GM18873 (cell line): ENCODE results near the gene TTC7B.

Experiments
- ATAC-seq: cut with Tn5 transposase; IDR thresholded peaks from one replicate; pipeline ENCODE4 v1.9.1; 2021; ENCODE audit warnings: mild to moderate bottlenecking, moderate library complexity, moderate number of reproducible peaks; ENCODE audit not compliant: unreplicated experiment, low FRiP score

Gene TTC7B

DNA sequence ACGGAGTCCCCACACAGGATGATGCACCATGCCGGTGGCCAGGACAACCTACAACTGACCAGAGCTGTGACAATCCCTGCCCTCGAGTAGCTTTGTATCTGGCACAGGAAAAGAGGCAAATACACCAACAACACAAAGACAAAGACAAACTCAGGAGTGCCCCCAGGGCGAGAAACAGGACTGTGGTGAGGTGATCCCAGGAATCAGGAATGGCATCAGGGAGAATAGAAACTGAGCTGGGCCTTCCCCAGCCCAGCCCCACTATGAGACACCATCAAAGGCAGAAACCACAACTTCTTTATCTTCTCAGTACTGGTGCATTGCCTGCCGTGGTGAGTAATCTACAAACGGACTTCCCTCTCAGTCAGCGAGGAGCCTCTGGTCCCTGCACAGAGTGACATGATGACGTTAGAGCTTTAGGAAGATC lies 157.7 kb downstream of the TTC7B start:
- no peak for ATAC-seq

DNA sequence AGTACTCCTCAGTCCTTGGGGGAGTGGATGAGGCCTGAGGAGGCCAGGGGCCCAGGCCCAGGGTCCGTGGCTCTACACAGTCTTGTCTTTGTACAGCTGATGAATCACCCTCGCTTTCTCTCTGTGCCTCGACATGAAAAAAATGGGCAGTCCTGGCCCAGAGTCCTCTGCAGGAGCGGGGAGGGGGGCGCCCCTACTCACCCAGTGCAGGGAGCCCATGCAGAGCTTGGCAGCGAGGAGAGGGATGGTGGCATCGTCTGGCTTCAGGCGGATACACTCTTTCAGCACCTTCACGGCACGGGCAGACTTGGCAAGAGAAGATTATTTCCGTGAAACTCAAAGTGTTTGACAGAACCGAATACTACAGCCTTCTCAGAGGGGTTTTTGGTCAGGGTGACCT lies 159.3 kb downstream of the TTC7B start:
- ATAC-seq, result no peak

DNA sequence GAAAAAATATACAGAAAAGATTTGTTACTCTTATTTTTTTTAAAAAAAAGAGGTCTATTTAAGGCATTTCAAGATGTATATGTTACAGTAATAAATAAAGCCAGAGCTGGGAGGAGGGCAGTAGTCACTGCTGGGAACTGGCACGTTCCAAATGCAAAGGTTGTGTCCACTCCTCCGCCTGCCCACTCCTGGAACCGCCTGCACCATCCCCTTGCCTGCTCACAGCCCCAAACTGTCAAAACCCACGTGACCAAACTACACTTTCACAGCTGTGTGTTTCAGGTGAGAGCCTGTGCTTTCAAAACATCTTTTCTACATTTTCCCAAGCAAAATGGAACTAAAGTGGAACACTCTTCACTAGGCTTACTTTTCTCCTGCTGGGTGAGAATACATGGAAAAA lies 160.4 kb downstream of the TTC7B start:
- ATAC-seq, result no peak

GRCh38 chr14:90654831-90655276 lies 161.4 kb downstream of the TTC7B start:
- no peak for ATAC-seq

DNA sequence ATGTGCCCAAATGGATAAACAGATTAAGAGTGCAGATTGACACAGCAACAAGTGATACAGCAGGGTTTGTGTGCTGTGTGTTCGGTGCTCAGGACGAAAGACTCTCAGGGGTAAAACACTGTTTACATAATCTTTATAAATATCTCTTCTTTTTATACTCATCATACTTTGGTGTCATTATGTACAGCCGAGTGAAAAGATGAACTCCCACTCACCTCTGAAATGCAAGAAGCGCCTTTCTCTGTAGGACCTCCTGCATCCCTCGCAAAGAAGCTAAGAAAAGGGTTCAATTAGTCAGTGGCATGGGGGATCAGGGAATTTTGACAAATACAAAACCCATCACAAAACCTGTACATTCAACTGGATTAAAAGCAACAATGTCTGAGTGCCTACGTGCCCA lies 163.6 kb downstream of the TTC7B start:
- ATAC-seq, result no peak

GRCh38 chr14:90651976-90652560 lies 164.2 kb downstream of the TTC7B start:
- no peak for ATAC-seq

DNA sequence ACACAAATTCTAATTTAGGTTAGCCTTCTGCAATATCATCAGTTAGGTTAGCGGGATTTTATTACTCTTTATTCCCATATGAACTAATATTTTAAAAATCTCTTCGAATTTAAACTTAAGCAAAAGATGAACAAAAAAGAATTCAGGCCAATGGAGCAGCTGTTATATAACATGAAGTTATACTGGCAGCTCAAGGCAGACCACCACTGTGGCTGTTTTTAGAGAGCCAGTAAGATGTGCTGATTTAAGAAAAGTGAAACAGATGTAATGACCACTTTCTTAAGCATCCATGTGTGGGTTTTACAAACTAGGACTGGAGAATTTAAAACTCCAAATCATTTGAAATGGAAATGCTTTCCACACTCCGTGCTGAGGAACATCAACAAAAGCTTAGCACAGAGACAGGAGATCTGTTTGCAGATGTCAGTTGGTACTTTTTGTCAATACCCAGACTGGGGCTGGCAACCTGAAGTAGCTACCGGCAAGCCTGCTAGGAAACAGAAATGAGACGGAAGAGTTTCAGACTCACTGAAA lies 164.9 kb downstream of the TTC7B start:
- ATAC-seq, result no peak

- no peak for ATAC-seq
Measured at GRCh38 chr14:90649557-90650135, 166.6 kb downstream of the TTC7B start.

- ATAC-seq, result no peak
Measured at GRCh38 chr14:90649083-90649482, 167.1 kb downstream of the TTC7B start.

GRCh38 chr14:90648421-90648820 lies 167.8 kb downstream of the TTC7B start:
- no peak for ATAC-seq

GRCh38 chr14:90647473-90648005 lies 168.7 kb downstream of the TTC7B start:
- ATAC-seq, result no peak

DNA sequence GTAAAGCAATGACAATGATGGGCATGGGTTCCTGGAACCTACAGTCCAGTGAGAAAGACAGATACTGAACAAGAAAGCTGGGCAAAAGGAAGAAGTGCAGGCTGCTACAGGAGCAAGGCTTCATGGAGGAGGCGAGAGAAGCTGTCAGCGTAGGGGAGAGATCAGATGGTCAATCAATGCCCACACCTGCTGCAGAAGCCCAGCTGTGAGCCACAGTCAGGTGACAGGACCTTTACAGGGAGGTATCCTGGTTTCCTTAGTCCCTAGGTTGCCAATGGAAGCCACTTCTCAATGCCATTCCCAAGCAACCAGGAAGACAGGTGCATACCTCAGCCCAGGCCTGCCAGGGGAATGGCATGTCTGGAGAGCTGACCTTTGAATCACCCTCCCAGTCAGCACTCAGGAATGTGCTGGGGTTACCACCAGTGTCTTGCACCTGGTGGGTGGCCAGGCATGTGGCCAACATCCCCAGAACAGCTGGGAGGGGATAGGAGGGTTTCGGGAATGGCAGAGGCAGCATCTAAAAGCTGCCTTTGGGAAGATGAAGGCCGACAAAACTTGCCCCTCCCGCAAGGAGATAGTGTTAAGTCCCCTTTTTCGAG lies 170.3 kb downstream of the TTC7B start:
- no peak for ATAC-seq

- ATAC-seq, result no peak
Measured at GRCh38 chr14:90644882-90645281, 171.3 kb downstream of the TTC7B start.

GRCh38 chr14:90643982-90644670 lies 172.1 kb downstream of the TTC7B start:
- ATAC-seq, result no peak

DNA sequence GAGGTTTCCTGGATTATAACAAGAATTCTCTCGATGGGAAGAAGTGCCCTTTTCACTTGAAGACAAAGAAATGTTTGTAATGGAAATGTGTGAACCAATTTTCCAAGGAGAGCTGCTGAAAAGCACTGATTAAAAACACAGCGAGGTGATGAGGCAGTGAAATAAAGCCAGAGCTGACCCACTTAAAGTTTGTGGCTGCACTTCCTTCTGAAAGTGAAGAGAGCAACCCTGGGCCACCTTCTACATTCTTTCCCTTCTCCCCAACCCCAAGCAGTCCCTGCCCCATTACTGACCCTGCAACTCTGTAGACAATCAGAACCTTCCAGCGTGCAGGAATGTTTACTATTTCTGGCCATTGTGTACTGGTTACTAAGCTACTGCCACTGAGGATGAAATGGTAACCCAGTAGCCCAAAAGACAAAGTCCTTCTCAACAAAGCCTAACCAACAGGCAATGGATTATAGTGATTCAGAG lies 173.9 kb downstream of the TTC7B start:
- ATAC-seq, result no peak

DNA sequence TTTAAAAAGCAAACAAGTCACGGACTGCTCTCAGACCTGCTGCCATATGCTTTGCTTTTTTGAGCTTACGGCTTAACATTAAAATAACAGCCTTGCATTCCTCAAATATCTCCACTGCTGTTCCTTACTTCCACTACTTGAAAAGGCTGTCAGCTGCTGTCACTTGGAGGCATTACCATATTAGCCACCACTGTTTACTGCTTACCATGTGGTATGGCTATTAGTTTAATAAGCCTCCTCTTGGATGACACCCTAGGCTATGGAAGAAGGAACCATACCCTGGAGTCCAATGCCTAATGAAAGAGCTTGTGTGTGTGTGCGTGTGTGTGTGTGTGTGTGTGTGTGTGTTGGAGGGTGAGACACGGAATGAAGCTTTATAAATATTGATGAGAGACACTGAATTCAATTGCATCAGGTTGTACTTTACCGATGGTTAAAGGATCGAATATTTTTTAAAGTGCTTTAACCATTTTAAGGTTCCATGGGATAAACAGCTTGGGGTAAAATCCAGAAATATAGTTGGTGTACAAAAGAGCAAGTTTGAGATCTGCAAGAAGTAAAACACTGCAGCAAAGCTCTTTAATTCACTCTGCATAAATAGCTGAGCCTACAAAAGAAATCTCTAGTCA lies 174.5 kb downstream of the TTC7B start:
- ATAC-seq, result no peak

- no peak for ATAC-seq
Measured at GRCh38 chr14:90641168-90641567, 175.1 kb downstream of the TTC7B start.

- no peak for ATAC-seq
Measured at GRCh38 chr14:90639641-90640040, 176.6 kb downstream of the TTC7B start.

GRCh38 chr14:90632871-90633270 lies 183.4 kb downstream of the TTC7B start:
- no peak for ATAC-seq

DNA sequence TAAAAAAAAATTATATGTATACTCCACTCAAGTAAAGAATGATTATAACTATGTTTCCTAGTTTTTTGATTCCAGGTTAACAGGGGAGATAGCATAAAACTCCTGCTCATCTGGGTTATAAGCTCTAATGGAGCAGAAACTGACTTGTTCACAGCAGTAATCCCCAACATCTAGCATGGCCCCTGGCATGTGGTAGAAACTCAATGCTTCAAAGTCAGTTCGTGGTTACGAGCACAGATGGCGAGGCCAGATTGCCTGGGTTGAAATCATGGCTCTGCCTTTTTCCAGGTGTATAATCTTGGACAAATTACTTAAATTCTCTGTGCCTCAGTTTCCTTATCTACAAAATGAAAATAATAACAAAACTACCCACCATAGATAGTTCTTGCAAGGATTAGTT lies 183.8 kb downstream of the TTC7B start:
- no peak for ATAC-seq
